ENCODE data around the gene CCT8L2. TPM values are rescaled to one million over a fixed set of nuclear protein-coding genes. Genes with fewer than 3 reads are reported as not detected.
A peak's percentile ranks its signal among the peaks of the same experiment; 100 is the strongest.
"Not testable (repeated sequence)": the region's sequence is repeated elsewhere in the genome, so short reads cannot be mapped to it uniquely, and the experiment has no call there.

CCT8L2 gene
- total RNA-seq, 4 donors from 2014 or later = not detected

GRCh38 chr22:16601437-16602223 is 9.0 kb upstream of the CCT8L2 start:
- TF ChIP-seq POLR2A (IDR thresholded peaks at IDR 0.05) (no peak), EP300 (IDR thresholded peaks at IDR 0.05) (no peak)
- TF ChIP-seq, protein P1, sequence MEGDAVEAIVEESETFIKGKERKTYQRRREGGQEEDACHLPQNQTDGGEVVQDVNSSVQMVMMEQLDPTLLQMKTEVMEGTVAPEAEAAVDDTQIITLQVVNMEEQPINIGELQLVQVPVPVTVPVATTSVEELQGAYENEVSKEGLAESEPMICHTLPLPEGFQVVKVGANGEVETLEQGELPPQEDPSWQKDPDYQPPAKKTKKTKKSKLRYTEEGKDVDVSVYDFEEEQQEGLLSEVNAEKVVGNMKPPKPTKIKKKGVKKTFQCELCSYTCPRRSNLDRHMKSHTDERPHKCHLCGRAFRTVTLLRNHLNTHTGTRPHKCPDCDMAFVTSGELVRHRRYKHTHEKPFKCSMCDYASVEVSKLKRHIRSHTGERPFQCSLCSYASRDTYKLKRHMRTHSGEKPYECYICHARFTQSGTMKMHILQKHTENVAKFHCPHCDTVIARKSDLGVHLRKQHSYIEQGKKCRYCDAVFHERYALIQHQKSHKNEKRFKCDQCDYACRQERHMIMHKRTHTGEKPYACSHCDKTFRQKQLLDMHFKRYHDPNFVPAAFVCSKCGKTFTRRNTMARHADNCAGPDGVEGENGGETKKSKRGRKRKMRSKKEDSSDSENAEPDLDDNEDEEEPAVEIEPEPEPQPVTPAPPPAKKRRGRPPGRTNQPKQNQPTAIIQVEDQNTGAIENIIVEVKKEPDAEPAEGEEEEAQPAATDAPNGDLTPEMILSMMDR (IDR thresholded peaks at IDR 0.05) = no peak
- WGBS, 2 donors = 3 to 9% methylated on average over 11 to 21 of the region's 100 CpGs
- DNase-seq (ENCODE audit: low spot score in 2 of 2) = no peak

GRCh38 chr22:16600644-16601436 is 8.2 kb upstream of the CCT8L2 start:
- peaks cover 0 to 37% of the 10 kb centered on the region in 2 donors for H3K27me3 ChIP-seq
- H3K4me1 ChIP-seq, H3K36me3 ChIP-seq, H3K9me3 ChIP-seq: not testable (repeated sequence)
- 5 to 11% methylated on average over 41 to 48 of the region's 71 CpGs for WGBS, 2 donors
- peak; percentile 17 to 64 for DNase-seq (ENCODE audit: low spot score in 2 of 2)
- peak overlapping the region in 2 of 4 donors; percentile 39 to 87 for H3K27ac ChIP-seq
- H3K4me3 ChIP-seq = peak overlapping the region in 2 of 4 donors; percentile 40 to 60

More at GRCh38 chr22:16601437-16602223, 9.0 kb upstream of the CCT8L2 start:
- no peaks in the 10 kb centered on the region for H3K36me3 ChIP-seq
- H3K27me3 ChIP-seq = peaks cover 0 to 35% of the 10 kb centered on the region in 2 donors
- peak overlapping the region in 2 of 4 donors; percentile 40 to 60 for H3K4me3 ChIP-seq
- peak overlapping the region in 2 of 4 donors; percentile 39 to 87 for H3K27ac ChIP-seq
- peaks cover 0 to 2% (median 0%) of the 10 kb centered on the region in 4 donors for H3K9me3 ChIP-seq
- H3K4me1 ChIP-seq = no peaks in the 10 kb centered on the region

GRCh38 chr22:16599648-16600047 is 7.0 kb upstream of the CCT8L2 start:
- H3K36me3 ChIP-seq; H3K4me3 ChIP-seq; DNase-seq (ENCODE audit: low spot score in 2 of 2); H3K9me3 ChIP-seq; H3K27ac ChIP-seq; H3K4me1 ChIP-seq: not testable (repeated sequence)
- H3K27me3 ChIP-seq = peaks cover 0 to 34% of the 10 kb centered on the region in 2 donors
- 28 to 42% methylated on average over 4 of the region's 4 CpGs for WGBS, 2 donors

DNA sequence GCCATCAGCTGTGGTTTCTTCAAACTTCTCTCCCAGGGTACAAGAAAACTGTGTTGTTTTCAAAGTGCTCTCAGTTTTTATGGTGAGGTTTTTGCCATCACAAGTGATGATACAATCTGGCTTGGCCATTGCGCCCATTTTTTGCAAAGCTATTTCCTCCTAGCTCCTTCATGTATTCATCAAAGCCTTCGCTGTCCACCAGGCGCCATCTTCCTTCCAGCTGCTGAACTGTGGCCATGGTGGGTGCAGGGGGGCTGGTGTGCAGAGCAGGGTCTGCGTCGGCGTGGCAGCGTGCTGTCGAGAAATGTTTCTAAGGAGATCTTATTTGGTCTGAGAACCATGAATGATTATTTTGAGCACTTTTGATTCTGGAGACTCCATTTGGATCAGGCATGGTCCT is 2.6 kb upstream of the CCT8L2 start:
- not testable (repeated sequence) for DNase-seq (ENCODE audit: low spot score in 2 of 2)

DNA sequence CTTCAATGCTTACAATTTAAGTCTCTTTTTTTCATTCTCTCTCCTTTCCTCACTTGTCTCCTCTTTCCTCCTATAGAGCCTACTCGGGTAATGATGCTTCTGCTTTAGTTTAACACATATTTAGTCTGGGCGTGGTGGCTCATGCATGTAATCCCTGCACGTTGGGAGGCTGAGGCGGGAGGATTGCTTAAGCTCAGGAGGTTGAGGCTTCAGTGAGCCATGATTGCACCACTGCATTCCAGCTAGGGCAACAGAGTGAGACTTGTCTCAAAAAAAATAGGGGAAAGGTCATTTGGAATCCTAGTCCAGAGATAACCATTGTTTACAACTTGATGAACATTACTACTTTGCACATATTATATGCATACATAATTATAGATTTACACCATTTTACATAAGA is 1.4 kb upstream of the CCT8L2 start:
- Histone ChIP-seq H3K4me3 (no peak overlapping the region), H3K27me3 (peaks cover 0 to 5% of the 10 kb centered on the region in 2 donors), H3K4me1 (no peaks in the 10 kb centered on the region), H3K36me3 (no peaks in the 10 kb centered on the region), H3K9me3 (no peaks in the 10 kb centered on the region), H3K27ac (no peak overlapping the region)
- 76 to 88% methylated on average over 4 of the region's 4 CpGs for WGBS, 2 donors
- TF ChIP-seq POLR2A (IDR thresholded peaks at IDR 0.05) = no peak
- DNase-seq (ENCODE audit: low spot score in 2 of 2) = no peak

More for the DNA sequence above, 2.6 kb upstream of the CCT8L2 start:
- not testable (repeated sequence) for H3K9me3 ChIP-seq, H3K27ac ChIP-seq, H3K27me3 ChIP-seq, H3K36me3 ChIP-seq, H3K4me3 ChIP-seq, H3K4me1 ChIP-seq
- WGBS, 2 donors = 80 to 85% methylated on average over 8 of the region's 8 CpGs

- not testable (repeated sequence) for H3K27ac ChIP-seq; H3K36me3 ChIP-seq; H3K4me1 ChIP-seq; H3K27me3 ChIP-seq; DNase-seq (ENCODE audit: low spot score in 2 of 2); H3K9me3 ChIP-seq; H3K4me3 ChIP-seq
- WGBS, 2 donors = 84 to 88% methylated on average over 5 to 10 of the region's 11 CpGs
Observed at GRCh38 chr22:16592231-16592630, 379 bp downstream of the CCT8L2 start.

DNA sequence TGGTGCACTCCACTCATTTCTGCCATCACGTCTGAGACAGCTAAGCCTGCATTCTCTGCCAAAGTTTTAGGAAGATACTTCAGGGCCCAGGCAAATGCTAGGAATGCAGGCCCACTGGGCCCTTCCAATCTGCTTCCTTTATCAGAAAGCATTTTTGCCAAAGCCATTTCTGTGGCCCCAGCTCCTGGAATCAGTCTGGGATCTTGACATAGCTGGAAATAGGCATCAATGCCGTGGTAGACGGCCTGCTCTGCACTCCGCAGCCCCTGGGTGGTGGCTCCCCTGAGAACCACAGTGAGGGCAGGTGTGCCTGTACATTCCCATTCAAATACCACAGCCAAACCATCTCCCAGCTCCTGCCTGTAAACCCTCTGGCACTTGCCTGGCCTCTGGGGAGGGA is 1.5 kb downstream of the CCT8L2 start:
- H3K4me3 ChIP-seq; H3K4me1 ChIP-seq; H3K27ac ChIP-seq; H3K36me3 ChIP-seq; H3K9me3 ChIP-seq; DNase-seq (ENCODE audit: low spot score in 2 of 2); H3K27me3 ChIP-seq: not testable (repeated sequence)
- 85 to 88% methylated on average over 4 of the region's 4 CpGs for WGBS, 2 donors

DNA sequence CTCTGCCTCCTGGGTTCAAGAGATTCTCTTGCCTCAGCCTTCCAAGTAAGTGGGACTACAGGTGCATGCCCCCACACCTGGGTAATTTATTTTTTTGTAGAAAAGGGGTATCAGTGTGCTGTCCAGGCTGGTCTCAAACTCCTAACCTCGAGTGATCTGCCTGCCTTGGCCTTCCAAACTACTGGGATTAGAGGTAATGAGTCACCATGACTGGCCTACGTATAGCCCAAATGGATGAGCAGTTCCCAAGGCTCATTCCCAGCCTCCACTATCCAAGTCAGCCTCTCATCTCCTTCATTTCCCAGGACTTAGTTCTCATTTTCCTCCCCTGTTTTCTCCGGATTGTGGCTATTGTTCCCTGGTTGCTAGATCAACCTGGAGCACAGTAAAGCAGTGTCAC is 5.6 kb downstream of the CCT8L2 start:
- H3K9me3 ChIP-seq = no peaks in the 10 kb centered on the region
- TF ChIP-seq POLR2A (IDR thresholded peaks at IDR 0.05) = no peak
- TF ChIP-seq, protein P1 (IDR thresholded peaks at IDR 0.05) = no peak
- TF ChIP-seq EP300 (IDR thresholded peaks at IDR 0.05) = no peak
- H3K27ac ChIP-seq = no peak overlapping the region
- no peaks in the 10 kb centered on the region for H3K4me1 ChIP-seq
- no peak for DNase-seq (ENCODE audit: low spot score in 2 of 2)
- H3K4me3 ChIP-seq = no peak overlapping the region
- H3K27me3 ChIP-seq = no peaks in the 10 kb centered on the region
- 53 to 62% methylated on average over 3 of the region's 3 CpGs for WGBS, 2 donors
- no peaks in the 10 kb centered on the region for H3K36me3 ChIP-seq

All from tibial nerve (tissue), 4 donors.